Astrocyte of the cerebellum (primary cell): ENCODE results near the gene WDR75.
A peak's percentile ranks its signal among the peaks of the same experiment; 100 is the strongest.

Experiments used
- DNase-seq: peaks from one replicate; pipeline ENCODE4 v3.0.0-alpha.2; 2011; ENCODE audit warnings: low read depth
- H3K4me3 ChIP-seq: 2 replicates; pipeline ENCODE4 v1.5.1; 2011; ENCODE audit warnings: mild to moderate bottlenecking, low read depth, low read length, moderate library complexity
- CTCF ChIP-seq: IDR thresholded peaks from 2 replicates; pipeline ENCODE4 v1.5.1; 2012; ENCODE audit warnings: low read length, low read depth, moderate library complexity, mild to moderate bottlenecking; ENCODE audit errors: missing control alignments
- in situ Hi-C: cut with HindIII; loops from 2 replicates; pipeline ENCODE4 v1.10.0; 2017; ENCODE audit warnings: low sequenced_read_pairs

Gene WDR75

GRCh38 chr2:189440947-189441708 is at the start of gene WDR75:
WDR75 (plus strand) TSS chr2:189441474; CDS start chr2:189441493, 19 bp downstream.
- no peak for TF ChIP-seq CTCF
- DNase-seq: peak; percentile 88
- in situ Hi-C loops: no loop called here
- peak within 1 kb of the TSS; percentile 85 for H3K4me3 ChIP-seq

- in situ Hi-C loops: no loop called here
- no peak overlapping the region for H3K4me3 ChIP-seq
- TF ChIP-seq CTCF: no peak
- DNase-seq: peak; percentile 92
Observed at GRCh38 chr2:189393440-189394111, 47.7 kb upstream of the WDR75 start.

- in situ Hi-C loops: no loop called here
- no peak for TF ChIP-seq CTCF
- DNase-seq: no peak
Observed at GRCh38 chr2:189394525-189394924, 46.7 kb upstream of the WDR75 start.

GRCh38 chr2:189402932-189403331 is 38.3 kb upstream of the WDR75 start:
- in situ Hi-C loops: loop anchor here (25.0 kb wide), 1 partner anchor 291 kb away; no protein-coding TSS in a partner anchor
- no peak for TF ChIP-seq CTCF
- H3K4me3 ChIP-seq: no peak overlapping the region
- peak; percentile 56 for DNase-seq

More at GRCh38 chr2:189394525-189394924, 46.7 kb upstream of the WDR75 start:
- no peak overlapping the region for H3K4me3 ChIP-seq

- no peak overlapping the region for H3K4me3 ChIP-seq
- no peak for TF ChIP-seq CTCF
- DNase-seq: no peak
- in situ Hi-C loops: loop anchor here (5.0 to 25.0 kb wide), 2 partner anchors 59 to 294 kb away; no protein-coding TSS in a partner anchor
Observed at GRCh38 chr2:189406586-189407233, 34.6 kb upstream of the WDR75 start.
